SW 1271 (cell line): ENCODE data around the gene TCF12.
A peak's percentile ranks its signal among the peaks of the same experiment; 100 is the strongest.
"Not testable (repeated sequence)": the region's sequence is repeated elsewhere in the genome, so short reads cannot be mapped to it uniquely, and the experiment has no call there.

Experiments used
- DNase-seq, 2 experiments: peaks; one replicate each; lab custom pipeline; 2025; lab: John Stamatoyannopoulos, UW

The TCF12 gene

DNA sequence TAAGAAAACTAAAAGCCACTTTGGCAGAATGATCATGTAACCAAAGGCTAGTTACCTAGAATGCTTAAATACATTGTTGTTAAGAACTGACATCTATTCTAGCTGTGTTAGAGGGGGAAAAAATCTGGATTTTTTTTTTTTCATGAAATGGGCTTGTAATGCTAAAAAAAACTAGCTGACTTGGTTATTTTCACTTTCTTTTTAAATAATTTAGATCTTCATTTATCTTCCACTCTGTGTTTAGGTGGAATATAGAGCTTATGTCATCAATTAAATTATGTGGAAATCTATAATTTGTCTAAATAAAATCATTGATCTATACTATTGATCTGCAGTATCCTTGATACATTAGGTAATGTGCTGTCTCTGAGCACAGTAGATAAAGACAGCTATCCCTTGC lies 217.4 kb downstream of the TCF12 start:
- DNase-seq, result no peak

DNA sequence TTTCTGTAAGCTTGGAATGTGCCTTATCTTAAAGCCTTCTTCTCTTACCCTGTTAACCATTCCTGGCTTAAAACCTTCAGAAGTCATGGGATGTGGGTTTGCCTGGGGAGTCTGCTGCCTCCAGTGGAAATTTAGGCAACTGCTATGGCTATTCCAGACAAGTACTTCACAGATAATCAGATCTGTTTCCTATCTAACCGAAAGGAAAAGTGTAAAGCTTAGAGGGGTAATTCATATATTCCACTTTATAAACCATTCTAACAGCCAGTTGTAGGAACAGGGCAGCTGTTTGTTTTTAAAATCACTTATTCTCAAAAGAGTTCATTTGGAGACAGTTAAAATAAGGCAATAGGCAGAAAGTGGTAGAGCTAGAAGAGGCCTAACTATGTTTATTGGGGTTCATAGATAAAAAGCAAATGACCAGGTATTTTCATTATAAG lies 219.9 kb downstream of the TCF12 start:
- peak; percentile 19 to 71 for DNase-seq

DNA sequence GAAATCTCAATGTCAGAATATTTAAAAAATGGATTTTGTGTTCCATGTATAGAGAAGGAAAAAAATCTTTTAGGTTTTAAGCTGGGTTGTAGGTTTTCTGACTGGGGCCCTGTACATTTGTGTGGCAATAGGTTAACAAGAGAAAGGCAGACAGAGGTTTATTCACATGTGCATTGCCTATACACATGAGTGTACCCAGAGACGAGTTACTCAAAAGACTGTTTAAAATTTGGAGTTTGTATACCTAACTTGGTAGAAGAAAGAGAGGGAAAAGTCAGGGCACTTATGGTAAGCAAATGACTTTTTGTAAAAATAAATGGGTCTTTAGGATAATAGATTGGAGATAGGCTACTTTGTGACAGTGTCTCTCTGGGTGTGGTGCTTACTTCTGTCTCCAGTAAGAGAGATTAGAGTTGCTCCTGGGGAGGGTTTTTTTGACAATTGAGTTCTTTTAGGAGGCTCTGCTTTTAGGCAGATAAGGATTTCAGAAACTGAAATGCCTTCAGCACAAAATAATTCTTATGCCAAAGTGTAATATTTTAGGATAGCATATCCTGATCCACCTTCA lies 225.2 kb downstream of the TCF12 start:
- no peak for DNase-seq

DNA sequence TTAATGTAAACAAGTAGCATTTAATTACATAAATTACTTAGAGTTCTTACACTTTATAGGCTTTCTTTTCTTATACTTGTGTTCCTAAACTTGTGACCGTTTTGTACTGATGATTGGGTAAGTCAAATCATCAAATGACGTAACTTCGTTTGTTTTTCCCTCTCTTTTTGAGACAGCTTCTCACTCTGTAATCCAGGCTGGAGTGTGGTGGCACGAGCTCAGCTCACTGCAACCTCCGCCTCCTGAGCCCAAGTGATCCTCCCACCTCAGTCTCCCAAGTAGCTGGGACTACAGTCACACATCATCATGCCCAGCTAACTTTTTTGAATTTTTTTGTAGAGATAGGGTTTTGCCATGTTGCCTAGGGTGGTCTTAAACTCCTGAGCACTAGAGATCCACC lies 226.0 kb downstream of the TCF12 start:
- no peak for DNase-seq

DNA sequence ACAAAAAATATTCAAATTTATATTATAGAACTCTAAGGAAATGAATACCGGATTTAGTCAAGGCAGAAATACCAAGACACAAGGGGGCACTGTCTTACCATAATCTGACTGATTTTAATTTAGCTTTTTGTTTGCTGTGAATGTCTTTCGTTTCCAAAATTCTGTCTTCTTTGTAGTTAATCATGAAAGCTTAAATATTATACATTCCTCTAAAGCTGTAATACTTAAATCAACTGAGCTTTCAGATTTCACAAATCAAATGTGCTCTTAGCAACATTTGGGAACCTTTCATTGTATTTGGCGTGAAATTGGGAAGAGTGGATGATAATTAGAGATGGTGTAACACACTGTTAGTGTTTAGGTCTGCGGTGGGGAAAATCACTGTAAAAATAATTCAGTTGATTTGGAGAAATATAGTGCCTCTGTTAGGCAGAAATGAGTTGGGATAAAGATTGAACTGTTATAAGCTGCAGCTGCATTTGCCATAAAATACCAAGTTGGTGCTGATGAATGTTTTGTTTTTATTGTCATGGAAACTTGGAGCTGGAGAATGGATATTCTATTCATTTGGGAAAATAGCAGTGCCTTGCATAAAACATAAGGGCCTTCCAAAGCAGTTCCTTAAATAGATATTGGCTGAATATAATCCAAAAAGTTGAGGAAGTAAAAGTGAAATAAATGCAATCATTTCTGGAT lies 228.2 kb downstream of the TCF12 start:
- peak in 1 of 2 experiments; percentile 43 for DNase-seq

DNA sequence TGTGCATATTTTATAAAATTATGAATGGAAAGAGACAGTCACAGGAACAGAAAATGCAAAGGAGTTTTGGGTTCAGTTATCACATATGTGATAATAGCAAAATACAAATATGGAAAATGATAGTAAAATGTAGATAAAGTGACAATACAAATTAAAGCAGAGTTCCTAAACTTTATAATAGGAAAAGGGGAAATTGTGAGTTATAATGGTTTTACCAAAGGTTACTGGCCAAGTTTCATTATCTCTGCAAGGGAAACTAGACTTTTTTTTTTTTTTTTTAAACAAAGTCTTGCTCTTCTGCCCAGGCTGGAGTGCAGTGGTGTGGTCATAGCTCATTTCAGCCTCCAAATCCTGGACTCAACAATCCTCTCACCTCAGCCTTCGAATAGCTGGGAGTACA lies 229.2 kb downstream of the TCF12 start:
- DNase-seq, result no peak

DNA sequence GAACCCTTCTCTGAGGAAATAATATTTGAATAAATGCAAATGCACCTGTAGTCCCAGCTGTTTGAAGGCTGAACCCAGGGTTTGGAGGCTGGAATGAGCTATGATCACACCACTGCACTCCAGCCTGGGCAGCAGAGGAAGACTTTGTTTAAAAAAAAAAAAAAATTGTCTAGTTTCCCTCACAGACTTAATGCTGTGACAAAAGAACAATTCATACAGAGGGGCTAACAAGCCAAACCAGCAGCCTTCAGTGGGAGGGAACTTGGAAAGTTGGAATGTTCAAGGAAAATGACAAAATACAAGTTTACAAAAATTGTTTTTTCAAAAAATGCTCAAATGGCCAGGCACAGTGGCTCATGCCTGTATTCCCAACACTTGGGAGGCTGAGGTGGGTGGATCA lies 229.8 kb downstream of the TCF12 start:
- DNase-seq, result no peak

DNA sequence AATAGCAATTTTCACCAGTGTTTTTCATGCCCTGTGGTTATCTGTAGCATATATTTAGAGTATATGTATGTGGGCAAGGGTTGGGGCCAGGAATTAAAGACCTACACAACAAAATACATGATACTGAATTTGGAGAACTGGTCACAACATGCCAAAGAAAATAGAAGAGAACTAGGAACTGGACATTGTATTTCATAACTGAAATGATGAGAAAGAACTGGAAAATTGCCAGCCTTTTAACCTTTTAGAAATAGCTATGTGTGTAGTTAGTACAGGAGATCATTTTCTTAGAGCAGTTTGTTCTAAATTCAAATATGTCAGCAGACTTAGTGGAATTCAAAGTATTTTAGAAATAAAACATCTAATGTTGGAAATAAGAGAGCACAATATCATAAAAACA lies 230.8 kb downstream of the TCF12 start:
- DNase-seq, result no peak

DNA sequence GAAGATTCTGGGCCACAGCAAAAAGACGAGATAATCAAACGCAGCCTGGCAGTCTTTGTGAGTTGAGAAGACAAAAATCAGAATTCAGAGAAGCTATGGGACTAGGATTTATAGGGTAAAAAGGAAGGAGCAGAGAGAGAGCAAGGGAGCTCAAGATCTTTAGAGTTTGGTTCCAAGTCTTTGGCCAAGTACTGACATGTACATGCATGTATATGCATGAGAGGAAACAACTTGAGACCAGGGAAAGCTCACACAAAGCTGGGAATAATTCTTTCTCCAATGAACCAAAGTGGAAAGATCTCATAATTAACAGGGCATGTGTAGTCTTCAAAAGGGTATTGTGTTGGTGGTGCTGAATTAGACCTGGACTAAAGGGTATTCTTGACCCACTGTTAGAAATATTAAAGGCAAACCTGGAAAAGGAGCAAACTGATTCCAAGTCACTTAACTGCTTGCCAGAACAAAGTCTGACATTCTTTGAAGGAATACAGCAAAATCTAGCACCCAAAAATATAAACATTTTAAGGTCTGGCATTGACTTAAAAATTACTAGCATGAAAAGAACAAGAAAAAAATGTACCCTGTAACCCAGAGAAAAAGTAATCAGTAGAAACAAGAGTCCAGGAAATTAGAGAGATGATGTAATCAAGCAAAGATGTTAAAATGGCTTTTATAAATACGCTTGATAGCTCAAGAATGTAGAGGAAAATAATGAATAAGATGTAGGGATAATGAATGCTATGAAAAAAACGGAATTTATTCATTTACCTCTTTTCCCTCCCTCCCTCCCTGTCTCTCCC lies 231.8 kb downstream of the TCF12 start:
- no peak for DNase-seq

DNA sequence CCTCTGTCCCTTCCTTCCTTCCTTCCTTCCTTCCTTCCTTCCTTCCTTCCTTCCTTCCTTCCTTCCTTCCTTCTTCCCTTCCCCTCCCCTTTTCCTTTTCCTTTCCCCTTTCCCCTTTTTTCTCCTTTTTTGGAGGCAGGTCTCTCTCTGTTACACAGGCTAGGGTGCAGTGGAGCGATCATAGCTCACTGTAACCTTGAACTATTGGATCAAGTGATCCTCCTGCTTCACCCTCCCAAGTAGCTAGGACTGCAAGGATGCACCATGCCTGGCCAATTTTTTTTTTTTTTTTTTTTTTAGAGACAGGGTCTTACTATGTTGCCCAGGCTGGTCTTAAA lies 232.4 kb downstream of the TCF12 start:
- not testable (repeated sequence) for DNase-seq

DNA sequence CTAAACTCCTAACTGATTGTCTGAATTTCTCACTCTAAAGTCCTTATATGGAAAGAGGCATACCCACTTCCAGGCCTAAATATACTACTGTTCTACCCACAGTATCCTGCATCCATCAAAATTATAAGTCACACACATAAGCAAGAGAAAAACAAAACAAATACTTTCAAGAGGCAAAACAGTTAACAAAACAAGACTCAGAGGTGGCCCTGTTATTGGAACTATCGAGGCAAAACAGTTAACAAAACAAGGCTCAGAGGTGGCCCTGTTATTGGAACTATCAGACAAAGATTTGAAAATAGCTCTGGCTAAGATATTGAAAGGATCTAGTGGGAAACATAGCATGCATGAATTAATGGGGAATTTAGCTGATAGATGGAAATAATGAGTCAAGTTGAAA lies 233.7 kb downstream of the TCF12 start:
- no peak for DNase-seq

DNA sequence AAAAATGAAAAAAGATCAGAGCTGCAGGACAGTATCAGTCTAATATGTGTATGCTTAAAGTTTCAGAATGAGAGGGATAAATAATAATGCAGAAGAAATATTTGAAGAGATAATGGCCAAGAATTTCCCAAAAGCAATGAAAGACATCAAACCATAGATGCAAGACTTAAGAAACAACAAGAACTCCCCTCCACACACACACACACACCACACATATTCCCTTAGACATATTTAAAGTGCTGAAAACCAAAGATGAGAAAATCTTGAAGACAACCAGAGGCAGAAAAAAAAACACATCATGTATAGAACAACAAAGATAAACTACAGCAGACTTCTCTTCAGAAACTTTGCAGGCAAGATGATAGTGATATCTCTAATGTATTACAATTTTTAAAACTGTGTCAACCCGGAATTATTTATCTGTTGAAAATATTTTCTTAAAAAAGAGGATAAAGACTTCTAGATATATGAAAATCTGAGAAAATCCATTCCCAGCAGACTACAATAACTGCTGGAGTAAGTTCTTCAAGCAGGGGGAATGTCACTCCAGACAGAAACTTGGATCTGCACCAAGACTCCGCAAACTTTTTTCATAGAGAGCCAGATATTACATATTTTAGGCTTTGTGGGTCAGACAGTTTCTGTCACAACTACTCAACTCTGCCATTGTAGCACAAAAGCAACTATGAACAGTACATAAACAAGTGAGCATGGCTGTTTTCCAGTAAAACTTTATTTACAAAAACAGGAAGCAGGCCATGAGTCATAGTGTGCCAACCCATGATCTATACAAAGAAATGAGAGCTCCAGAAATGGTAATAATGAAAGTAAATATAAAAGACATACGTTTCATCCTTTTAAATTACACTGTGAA lies 234.5 kb downstream of the TCF12 start:
- DNase-seq, result peak in 1 of 2 experiments; percentile 19

DNA sequence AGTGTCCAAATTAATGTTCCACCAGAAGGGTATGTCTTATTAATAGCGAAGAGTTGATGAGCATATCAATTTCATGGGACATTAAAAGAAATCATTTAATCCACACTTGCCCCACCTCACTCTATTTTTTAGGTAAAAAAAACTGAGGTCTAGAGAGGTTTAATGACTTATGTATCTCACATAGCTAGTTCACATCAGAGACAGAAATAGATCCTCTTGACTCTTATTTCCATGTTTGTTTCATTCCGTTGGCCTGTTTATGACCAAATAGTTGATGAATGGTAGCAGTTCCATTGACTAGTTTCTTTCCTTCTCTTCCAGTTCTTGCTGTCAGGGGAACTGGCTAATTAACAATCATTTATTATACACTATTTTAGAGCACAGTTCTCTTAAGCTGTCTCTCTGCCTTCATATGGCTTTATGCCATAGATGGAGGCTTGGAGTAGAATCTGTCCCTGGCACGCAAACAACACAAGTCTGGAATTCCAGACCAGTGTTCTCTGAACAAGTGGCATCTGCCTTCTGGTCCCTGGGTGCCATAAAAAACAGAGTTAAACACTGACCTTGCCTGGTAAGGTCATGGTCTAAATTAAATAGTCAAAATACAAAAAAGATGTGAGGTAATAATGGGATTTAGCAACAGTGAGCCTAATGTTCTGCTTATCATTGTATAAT lies 237.9 kb downstream of the TCF12 start:
- no peak for DNase-seq

DNA sequence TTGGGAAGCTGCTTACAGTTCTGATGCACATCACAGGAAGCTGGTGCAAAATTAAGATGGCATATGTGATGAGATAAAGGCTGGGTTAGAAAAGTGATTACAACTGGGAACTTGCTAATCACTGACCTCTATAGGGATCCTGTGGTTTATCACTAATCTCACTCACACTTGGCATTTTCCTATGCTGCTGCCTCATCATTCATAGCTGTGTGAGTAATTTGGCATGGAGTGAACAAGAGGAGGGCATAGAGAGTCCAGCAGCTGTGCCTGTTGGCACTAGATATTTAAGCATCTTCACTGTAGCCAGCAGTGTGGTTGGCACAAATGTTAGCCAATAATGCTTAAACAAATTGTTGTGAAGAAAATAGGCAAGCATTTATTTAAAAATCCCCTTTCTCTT lies 240.1 kb downstream of the TCF12 start:
- peak; percentile 17 to 35 for DNase-seq

DNA sequence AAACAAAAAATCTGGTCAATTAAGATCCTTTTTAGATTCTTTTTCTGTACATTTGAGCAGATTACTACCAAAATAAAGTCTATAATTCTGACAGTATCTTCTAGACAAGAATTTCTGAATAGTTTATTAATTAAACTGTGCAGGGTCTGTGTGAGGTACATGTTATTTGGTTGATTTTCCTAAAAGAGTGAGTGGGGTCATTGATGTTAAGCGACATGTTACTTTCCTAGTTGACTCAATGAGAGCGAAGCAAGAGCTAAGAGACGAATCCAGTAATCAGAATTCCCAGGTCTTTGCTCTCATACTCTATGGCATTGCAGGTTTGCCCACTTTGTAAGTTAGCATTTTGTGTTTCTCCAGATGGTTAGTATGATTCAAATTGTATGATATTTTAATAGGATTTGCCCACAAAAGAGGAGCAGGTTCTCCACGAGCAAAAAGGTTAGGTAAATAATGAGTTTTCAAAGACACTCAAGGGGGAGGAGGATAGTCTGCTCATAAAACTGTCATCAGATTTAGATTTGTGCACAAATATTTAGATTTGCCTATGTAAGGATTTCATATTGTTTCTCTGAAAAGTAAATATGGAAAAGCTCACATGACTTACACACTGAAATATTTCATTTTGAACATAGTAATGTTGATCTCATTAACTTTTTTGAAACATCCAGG lies 240.7 kb downstream of the TCF12 start:
- no peak for DNase-seq

DNA sequence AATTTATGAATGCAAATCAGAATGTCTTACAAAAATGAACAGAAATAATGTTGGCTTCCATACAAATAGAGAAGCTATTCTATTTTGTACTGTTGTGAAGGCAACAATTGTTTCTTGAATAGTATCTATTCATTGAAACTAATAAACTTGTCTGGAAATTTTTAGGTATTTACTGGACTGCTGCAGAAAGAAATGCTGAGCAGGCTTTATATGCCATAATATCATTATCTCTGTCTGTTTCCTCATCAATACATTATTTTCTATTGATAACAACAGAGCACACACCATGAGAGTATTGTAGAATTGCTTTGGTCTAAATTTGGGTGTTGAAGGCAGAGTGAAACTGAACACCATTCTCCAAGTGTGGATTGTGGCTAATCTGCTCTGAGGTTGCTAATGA lies 241.3 kb downstream of the TCF12 start:
- no peak for DNase-seq

DNA sequence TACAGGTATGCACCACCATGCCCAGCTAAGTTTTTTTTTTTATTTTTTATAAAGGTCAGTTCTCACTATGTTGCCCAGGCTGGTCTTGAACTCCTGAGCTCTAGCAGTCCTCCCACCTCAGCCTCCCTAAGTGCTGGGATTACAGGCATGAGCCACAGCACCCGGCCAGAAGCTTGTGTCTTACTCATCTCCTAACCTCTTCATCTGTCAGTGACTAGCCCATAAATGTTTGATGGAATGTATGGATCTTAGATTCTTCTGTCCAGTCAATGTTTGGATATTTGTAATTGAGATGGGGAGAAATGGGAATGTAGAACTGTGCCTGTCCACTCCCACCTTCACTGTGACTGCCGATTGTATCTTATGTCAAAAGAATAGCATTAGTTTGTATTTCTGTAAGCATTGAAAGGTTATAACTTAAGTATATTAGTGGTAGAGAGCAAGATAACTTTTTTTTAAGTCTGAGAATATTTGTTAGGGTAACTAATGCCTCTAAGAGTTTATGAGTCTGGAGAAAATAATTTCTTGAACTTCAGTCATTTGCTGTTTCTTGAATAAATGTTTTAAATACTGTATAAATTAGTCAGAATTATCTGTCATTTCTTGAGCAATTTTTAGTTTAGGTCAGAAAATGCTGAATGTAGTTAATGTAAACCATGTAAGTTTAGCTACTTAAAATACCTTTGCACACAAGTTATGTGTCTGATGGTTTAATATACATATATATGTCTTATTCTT lies 242.5 kb downstream of the TCF12 start:
- peak; percentile 21 to 65 for DNase-seq

DNA sequence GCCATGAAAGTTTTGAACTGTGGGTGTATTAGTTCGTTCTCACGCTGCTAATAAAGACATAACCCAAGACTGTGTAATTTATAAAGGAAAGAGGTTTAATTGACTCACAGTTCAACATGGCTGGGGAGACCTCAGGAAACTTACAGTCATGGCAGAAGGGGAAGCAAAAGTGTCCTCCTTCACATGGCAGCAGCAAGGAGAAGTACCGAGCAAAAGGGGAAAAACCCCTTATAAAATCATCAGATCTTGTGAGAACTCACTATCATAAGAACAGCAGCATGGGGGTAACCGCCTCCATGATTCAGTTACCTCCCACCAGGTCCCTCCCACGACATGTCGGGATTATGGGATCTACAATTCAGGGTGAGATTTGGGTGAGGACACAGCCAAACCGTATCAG lies 245.8 kb downstream of the TCF12 start:
- not testable (repeated sequence) for DNase-seq

DNA sequence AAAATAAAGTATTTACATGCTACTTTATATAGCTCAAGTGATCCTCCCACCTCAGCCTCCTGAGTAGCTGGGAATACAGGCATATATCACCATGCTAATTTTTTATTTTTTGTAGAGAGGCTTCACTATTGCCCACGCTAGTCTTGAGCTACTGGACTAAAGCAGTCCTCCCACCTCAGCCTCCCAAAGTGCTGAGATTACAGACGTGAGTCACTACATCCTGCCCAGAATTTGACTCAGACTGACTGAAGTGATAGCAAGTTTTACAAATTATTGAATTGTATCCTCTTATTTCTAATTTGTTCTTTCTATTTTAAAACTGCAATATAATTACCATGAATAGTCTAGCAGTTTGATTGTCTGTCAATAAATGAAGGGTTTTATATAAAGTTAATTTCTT lies 247.5 kb downstream of the TCF12 start:
- DNase-seq, result peak in 1 of 2 experiments; percentile 45

DNA sequence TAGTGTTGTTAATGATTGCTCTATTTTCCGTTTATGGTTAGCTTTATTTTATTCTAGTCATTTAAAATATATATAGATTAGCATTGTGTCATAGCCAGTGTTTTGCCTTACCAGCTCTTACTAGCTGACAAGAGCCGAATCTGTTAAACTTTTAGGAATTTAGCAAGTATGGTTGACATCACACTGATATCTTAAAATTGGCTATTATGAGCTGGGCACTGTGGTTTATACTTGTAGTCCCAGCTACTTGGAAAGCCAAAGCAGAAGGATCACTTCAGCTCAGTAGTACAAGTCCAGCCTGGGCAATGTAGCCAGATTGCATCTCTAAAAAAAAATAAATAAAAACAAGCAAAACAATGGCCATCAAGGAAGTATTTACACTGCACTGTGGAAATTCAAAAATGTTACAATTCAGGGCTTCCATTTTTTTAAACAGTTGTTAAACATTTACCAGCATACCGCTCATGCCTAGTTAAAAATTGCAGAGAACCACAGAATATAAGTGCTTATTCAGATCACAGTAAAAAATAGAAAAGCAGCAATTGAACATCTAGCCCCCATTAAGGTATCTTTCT lies 249.5 kb downstream of the TCF12 start:
- DNase-seq, result no peak
